Stimulated activated CD4-positive, alpha-beta T cell treated with anti-CD3 and anti-CD28 coated beads, Interleukin-12 subunit alpha, Interleukin-12 subunit beta, amount 100 ng/mL, for 4 hours (primary cell): ENCODE measurements around the gene ATXN1.
A peak's percentile ranks its signal among the peaks of the same experiment; 100 is the strongest.

Experiments
- DNase-seq: peaks from one replicate; pipeline ENCODE4 v3.0.0-alpha.2; 2020

ATXN1 gene

DNA sequence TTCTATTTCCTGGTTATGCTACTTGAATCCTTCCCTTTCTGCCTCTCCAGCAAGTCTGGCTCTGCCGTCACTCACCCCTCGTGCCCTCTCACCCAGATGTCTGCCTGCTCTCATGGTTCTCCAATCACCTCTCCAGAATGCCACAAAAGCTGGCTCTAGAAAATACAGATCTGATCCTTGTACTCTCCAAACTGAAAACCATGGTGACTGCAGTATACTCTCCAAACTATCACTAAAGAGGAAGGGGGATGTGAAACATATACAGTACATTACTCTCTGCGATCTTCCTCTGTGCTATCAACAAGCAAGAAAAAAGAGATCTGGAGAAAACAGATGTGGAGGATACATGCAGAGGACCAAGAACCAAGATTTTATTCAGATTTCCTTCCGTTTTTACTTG is 91.1 kb downstream of the ATXN1 start:
- DNase-seq, result no peak

DNA sequence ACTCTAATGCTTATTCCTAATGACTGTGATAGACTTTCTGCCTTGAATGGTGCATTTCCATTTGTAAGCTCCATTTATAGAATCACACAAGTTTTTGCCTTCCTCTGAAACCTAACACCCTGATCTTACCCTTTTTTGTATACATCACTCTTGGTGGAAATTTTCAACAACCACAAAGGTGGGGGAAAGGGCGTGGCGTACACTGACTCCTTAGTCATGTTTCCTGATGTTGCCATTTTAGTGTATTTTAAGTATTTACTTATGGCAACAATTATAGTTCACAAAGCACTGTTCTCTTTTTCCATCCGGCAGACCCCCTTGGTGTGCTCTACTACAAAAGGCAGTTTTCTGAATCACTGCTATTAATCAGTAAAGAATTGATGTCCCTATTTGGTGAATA is 92.0 kb downstream of the ATXN1 start:
- DNase-seq, result peak; percentile 50

DNA sequence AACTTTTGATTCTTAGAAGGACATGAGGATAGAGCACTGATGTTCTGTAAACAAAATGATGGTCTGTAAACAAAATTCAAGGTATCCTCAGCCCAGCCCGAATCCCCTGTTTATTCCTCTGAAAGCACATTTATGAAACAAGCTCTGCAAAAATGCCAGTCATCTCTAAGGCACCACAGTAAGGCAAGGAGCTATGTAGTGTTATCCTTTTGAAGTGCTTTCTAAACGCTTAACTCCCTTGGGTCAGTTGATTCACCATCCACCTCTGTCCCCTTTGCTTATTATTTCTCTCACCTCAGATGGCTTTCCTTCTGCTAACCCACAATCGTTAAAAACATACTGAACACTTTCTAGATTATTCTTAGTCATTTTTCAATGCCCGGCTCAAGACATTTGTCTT is 93.8 kb downstream of the ATXN1 start:
- no peak for DNase-seq

DNA sequence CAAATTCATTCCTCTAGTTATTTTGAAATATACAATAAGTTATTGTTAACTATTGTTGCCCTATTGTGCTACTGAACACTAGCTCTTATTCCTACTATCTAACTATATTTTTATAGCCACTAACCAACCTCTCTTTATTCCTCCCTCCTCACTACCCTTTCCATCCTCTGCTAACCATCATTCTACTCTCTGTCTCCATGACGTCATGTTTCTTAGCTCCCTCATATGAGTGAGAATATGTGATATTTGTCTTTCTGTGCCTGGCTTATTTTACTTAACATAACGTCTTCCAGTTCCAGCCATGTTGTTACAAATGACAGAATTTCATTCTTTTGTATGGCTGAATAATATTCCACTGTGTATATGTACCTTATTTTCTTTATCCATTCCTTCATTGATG is 95.3 kb downstream of the ATXN1 start:
- DNase-seq, result no peak

DNA sequence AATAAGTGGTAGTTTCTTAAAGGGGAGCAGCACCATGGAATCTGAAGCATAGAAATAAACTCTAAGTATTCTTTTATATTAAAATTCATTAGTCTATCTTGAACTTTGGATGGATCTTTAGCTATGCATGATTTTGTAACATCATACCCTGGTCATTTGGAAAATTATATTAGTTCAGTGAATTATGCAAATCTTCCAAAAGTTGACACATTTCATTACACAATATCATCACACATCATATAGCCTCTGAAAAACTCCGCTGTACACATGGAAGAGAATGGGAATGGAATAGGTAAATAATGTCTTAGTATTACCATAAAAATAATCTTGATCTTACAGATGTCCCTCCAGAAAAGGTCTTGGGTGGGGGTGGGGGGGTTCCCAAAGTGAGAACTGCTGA is 96.1 kb downstream of the ATXN1 start:
- DNase-seq, result no peak

- DNase-seq, result no peak
Observed at GRCh38 chr6:16663901-16664300, 97.4 kb downstream of the ATXN1 start.

DNA sequence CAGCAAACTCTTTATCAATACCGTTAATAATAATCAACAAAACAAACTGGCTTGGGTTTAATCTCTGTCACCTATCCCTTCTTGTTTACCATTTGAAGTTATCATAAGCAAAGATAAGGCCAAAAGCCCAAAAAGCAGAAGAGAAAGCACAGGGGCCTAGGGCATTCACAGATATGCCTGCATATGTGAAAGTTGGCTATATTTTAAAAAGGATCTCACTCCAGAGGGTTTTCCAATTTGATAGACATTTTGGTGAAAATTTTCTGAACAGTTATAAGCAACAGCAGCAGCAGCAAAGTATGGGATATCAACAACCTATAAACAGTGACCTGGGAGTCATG is 101.1 kb downstream of the ATXN1 start:
- no peak for DNase-seq

- DNase-seq, result no peak
Observed at GRCh38 chr6:16659466-16660156, 101.6 kb downstream of the ATXN1 start.

- no peak for DNase-seq
Observed at GRCh38 chr6:16658348-16659034, 102.8 kb downstream of the ATXN1 start.

DNA sequence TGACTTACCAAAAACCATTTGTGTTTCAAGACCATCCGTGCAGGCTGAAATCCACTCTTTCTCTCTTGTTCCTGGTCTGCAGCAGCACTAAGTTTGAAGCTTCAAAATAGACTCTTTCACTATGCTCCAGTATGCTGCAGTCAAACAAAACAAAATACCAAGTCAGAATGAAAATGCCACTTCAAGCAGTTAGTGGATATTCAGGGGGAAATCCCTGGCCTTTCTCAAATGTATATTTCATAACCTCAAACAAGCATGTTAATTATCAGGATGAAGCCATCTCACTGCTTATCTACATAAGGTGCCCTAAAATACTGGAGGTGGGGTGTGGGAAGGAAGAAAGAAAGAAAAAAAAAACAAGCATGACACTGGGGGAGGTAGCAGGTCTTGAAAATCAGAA is 103.5 kb downstream of the ATXN1 start:
- no peak for DNase-seq

GRCh38 chr6:16656451-16656850 is 104.8 kb downstream of the ATXN1 start:
- DNase-seq, result no peak

DNA sequence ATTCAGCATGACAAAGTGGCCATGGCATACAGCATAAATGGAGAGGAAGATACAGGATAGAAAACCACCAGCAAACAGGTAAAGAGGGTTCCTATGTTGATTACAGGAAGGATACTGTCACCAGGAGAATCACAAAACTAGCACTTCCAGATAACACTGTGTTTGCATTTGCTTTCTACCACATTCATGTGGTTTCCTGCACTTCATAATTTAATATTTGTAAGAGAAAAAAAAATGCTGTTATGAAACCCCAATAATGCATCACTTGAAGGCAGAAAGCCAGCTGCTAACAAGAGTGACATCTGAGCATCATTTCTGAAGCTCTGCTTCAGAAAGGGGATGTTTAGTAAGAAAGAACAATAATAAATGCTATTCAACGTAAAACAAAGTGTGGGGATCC is 106.6 kb downstream of the ATXN1 start:
- no peak for DNase-seq

DNA sequence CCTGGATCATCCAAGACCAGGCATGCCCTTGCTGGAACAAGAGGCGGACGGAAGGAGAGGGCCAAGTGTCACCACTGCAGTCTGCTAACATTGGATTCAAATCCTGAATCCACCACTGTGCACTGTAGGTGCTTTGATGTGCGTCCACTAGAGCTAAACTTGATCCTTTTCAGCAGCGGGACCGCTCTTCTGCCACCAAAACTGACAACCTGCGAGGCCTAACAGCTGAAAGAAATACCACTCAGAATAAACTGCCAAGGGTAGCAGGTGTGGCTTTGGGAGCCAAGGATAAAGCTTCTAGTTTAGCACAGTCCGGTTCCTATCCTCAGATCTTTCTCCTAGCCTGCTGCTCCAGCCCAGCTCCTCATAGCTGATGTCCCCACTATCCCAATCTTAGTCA is 108.0 kb downstream of the ATXN1 start:
- no peak for DNase-seq

GRCh38 chr6:16651871-16652270 is 109.4 kb downstream of the ATXN1 start:
- DNase-seq, result no peak

GRCh38 chr6:16649890-16650289 is 111.4 kb downstream of the ATXN1 start:
- DNase-seq, result no peak

GRCh38 chr6:16649241-16649640 is 112.0 kb downstream of the ATXN1 start:
- no peak for DNase-seq

GRCh38 chr6:16648003-16648402 is 113.3 kb downstream of the ATXN1 start:
- no peak for DNase-seq

DNA sequence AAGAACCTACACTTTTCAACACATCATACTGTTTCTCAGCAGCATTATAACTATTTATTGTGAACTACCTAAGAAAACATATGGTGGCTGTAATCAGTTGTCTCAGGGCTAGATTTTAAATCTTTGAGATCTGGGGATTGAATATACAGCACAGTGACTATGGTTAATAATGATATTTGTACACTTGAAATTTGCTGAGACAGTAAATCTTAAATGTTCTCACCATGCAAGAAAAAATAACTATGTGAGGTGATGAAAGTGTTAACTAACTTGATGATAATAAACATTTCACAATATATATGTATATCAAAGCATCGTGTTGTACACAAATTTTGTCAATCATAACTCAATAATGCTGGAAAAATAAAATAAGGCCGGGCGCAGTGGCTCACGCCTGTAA is 113.8 kb downstream of the ATXN1 start:
- DNase-seq, result no peak

GRCh38 chr6:16644540-16645250 is 116.6 kb downstream of the ATXN1 start:
- DNase-seq, result no peak

GRCh38 chr6:16639684-16640480 is 121.4 kb downstream of the ATXN1 start:
- DNase-seq, result no peak

GRCh38 chr6:16637635-16638034 is 123.6 kb downstream of the ATXN1 start:
- no peak for DNase-seq

GRCh38 chr6:16635810-16636602 is 125.3 kb downstream of the ATXN1 start:
- no peak for DNase-seq
